ENCODE results near the gene CYP3A5.

- no peak for TF ChIP-seq CTCF (IDR thresholded peaks at IDR 0.05)
- TF ChIP-seq ZFX (IDR thresholded peaks at IDR 0.05; ENCODE audit: borderline replicate concordance): no peak
Measured at GRCh38 chr7:99669782-99670181, 10.0 kb downstream of the CYP3A5 start.

All from 22Rv1 (cell line).